Measurements from ENCODE around the gene TCF7L1.

GRCh38 chr2:85089585-85089984 lies 43.6 kb upstream of the TCF7L1 start:
- TF ChIP-seq, protein P1, sequence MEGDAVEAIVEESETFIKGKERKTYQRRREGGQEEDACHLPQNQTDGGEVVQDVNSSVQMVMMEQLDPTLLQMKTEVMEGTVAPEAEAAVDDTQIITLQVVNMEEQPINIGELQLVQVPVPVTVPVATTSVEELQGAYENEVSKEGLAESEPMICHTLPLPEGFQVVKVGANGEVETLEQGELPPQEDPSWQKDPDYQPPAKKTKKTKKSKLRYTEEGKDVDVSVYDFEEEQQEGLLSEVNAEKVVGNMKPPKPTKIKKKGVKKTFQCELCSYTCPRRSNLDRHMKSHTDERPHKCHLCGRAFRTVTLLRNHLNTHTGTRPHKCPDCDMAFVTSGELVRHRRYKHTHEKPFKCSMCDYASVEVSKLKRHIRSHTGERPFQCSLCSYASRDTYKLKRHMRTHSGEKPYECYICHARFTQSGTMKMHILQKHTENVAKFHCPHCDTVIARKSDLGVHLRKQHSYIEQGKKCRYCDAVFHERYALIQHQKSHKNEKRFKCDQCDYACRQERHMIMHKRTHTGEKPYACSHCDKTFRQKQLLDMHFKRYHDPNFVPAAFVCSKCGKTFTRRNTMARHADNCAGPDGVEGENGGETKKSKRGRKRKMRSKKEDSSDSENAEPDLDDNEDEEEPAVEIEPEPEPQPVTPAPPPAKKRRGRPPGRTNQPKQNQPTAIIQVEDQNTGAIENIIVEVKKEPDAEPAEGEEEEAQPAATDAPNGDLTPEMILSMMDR (IDR thresholded peaks at IDR 0.05; ENCODE audit: insufficient read depth, low read depth, low read length), result no peak
- no peak for TF ChIP-seq EZH2 (IDR thresholded peaks at IDR 0.05; ENCODE audit: insufficient read depth, low read length)

Measured in astrocyte (in vitro differentiated cells and primary cell).